Measurements from ENCODE around the gene TRAPPC13. TPM values are rescaled to one million over a fixed set of nuclear protein-coding genes. Genes with fewer than 3 reads are reported as not detected.

TRAPPC13 gene
- total RNA-seq, 1 donor from 2014 or later = 20.3 TPM

DNA sequence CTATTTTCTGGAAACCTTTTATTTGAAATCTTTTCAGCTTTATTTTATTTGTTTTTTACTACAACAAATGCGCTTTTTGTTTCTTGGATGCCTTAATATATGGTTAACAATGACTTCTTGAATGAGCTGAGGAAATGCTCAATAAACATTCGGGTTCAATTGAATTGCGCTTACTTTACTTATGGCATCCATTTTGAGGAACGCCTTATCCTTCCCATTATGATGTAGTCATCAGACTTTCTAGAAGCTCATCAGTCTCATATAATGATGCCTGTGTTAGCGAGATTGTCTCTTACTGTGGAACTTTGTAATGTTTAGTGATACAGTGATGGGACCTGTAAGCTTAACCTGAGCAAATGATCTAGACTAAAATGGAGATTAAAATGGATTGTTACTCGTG is 916 bp downstream of the TRAPPC13 start:
- H3K9me3 Mint-ChIP-seq (ENCODE audit: unreplicated experiment) = no peaks in the 10 kb centered on the region
- peaks cover 16% of the 10 kb centered on the region for H3K4me1 Mint-ChIP-seq (ENCODE audit: unreplicated experiment)
- H3K27ac Mint-ChIP-seq (ENCODE audit: unreplicated experiment) = peak overlapping the region; percentile 74
- no peaks in the 10 kb centered on the region for H3K36me3 Mint-ChIP-seq (ENCODE audit: low read depth, unreplicated experiment)
- H3K4me3 Mint-ChIP-seq (ENCODE audit: unreplicated experiment) = peak overlapping the region; percentile 97
- H3K27me3 Mint-ChIP-seq (ENCODE audit: unreplicated experiment) = peaks cover 5% of the 10 kb centered on the region
- TF ChIP-seq CTCF (IDR thresholded peaks at IDR 0.05; ENCODE audit: unreplicated experiment) = no peak
- DNase-seq (ENCODE audit: low spot score) = no peak

DNA sequence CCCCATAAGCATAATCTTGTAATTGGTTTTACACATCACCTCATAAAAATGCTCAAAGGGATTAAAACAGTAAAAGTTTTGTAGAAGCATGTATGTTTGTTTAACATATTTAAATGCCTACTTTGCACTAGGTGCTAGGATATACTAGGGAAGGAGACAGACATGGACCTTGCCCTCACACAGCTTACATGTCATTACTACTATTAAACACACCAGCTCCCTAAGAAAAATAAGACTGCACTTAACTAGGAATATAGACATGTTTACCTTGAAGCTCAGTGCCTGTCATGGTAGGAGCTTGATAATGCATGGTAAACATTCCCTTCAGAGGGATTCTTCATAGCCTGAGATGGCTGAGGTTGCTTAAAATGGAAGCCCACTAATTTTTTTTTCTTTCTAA is 6.2 kb downstream of the TRAPPC13 start:
- no peak for TF ChIP-seq CTCF (IDR thresholded peaks at IDR 0.05; ENCODE audit: unreplicated experiment)
- Mint-ChIP-seq H3K36me3 (ENCODE audit: low read depth, unreplicated experiment) (no peaks in the 10 kb centered on the region), H3K9me3 (ENCODE audit: unreplicated experiment) (no peaks in the 10 kb centered on the region), H3K4me3 (ENCODE audit: unreplicated experiment) (no peak overlapping the region), H3K4me1 (ENCODE audit: unreplicated experiment) (peaks cover 3% of the 10 kb centered on the region), H3K27me3 (ENCODE audit: unreplicated experiment) (no peaks in the 10 kb centered on the region), H3K27ac (ENCODE audit: unreplicated experiment) (no peak overlapping the region)
- no peak for DNase-seq (ENCODE audit: low spot score)

DNA sequence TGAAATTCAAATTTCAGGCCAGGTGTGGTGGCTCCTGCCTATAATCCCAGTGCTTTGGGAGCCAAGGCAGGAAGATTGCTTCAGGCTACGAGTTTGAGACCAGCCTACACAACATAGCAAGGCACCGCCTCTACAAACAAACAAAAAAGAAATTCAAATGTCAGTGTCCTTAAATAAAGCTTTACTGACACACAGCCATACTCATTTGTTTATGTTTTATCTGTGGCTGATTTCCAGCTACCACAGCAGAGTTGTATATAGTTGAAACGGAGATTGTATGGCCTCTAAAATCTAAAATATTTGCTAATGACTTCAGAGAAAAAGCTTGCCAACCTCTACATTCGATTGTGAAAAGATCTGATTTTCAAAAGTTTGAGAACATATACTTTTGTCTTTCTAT is 15.4 kb downstream of the TRAPPC13 start:
- Mint-ChIP-seq H3K4me3 (ENCODE audit: unreplicated experiment) (no peak overlapping the region), H3K27ac (ENCODE audit: unreplicated experiment) (no peak overlapping the region), H3K36me3 (ENCODE audit: low read depth, unreplicated experiment) (peaks cover 19% of the 10 kb centered on the region), H3K4me1 (ENCODE audit: unreplicated experiment) (no peaks in the 10 kb centered on the region), H3K27me3 (ENCODE audit: unreplicated experiment) (no peaks in the 10 kb centered on the region), H3K9me3 (ENCODE audit: unreplicated experiment) (no peaks in the 10 kb centered on the region)
- TF ChIP-seq CTCF (IDR thresholded peaks at IDR 0.05; ENCODE audit: unreplicated experiment) = no peak
- no peak for DNase-seq (ENCODE audit: low spot score)

DNA sequence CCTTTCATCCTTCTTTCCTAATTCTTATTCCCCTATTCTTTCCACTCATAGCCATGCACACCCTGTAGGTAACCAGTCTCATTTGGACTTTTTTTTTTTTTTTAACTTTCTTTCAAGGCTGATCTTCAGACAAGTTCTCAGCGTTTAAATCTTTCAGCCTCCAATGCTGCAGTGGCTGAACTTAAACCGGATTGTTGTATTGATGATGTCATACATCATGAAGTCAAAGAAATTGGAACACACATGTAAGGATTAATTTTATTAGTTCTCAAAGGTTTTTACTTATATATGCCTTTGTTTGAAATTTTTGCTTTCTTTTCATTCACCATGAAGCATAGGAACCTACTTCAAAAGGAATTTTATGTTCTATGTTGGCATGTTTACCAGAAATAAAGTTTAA is 22.1 kb downstream of the TRAPPC13 start:
- no peaks in the 10 kb centered on the region for H3K4me1 Mint-ChIP-seq (ENCODE audit: unreplicated experiment)
- H3K27ac Mint-ChIP-seq (ENCODE audit: unreplicated experiment) = no peak overlapping the region
- TF ChIP-seq CTCF (IDR thresholded peaks at IDR 0.05; ENCODE audit: unreplicated experiment) = no peak
- DNase-seq (ENCODE audit: low spot score) = no peak
- no peaks in the 10 kb centered on the region for H3K9me3 Mint-ChIP-seq (ENCODE audit: unreplicated experiment)
- H3K36me3 Mint-ChIP-seq (ENCODE audit: low read depth, unreplicated experiment) = peaks cover 4% of the 10 kb centered on the region
- H3K27me3 Mint-ChIP-seq (ENCODE audit: unreplicated experiment) = no peaks in the 10 kb centered on the region
- no peak overlapping the region for H3K4me3 Mint-ChIP-seq (ENCODE audit: unreplicated experiment)

GRCh38 chr5:65647941-65648340 is 23.1 kb downstream of the TRAPPC13 start:
- TF ChIP-seq CTCF (IDR thresholded peaks at IDR 0.05; ENCODE audit: unreplicated experiment) = no peak
- no peak overlapping the region for H3K27ac Mint-ChIP-seq (ENCODE audit: unreplicated experiment)
- H3K36me3 Mint-ChIP-seq (ENCODE audit: low read depth, unreplicated experiment) = peaks cover 4% of the 10 kb centered on the region
- no peaks in the 10 kb centered on the region for H3K4me1 Mint-ChIP-seq (ENCODE audit: unreplicated experiment)
- DNase-seq (ENCODE audit: low spot score) = no peak
- no peak overlapping the region for H3K4me3 Mint-ChIP-seq (ENCODE audit: unreplicated experiment)
- no peaks in the 10 kb centered on the region for H3K9me3 Mint-ChIP-seq (ENCODE audit: unreplicated experiment)
- no peaks in the 10 kb centered on the region for H3K27me3 Mint-ChIP-seq (ENCODE audit: unreplicated experiment)

Data from endothelial cell (in vitro differentiated cells).